Measurements from ENCODE around the gene PTPA.
A peak's percentile ranks its signal among the peaks of the same experiment; 100 is the strongest.

The PTPA gene

GRCh38 chr9:129084087-129084486, 27.1 kb upstream of the PTPA start:
- DNase-seq, result no peak

- no peak for DNase-seq
Measured at GRCh38 chr9:129089246-129089645, 22.0 kb upstream of the PTPA start.

- no peak for DNase-seq
Measured at GRCh38 chr9:129093602-129094386, 17.4 kb upstream of the PTPA start.

GRCh38 chr9:129094387-129095169, 16.6 kb upstream of the PTPA start:
- no peak for DNase-seq

- no peak for DNase-seq
Measured at GRCh38 chr9:129095170-129095667, 16.0 kb upstream of the PTPA start.

- no peak for DNase-seq
Measured at GRCh38 chr9:129095908-129096307, 15.3 kb upstream of the PTPA start.

GRCh38 chr9:129097671-129098306, 13.4 kb upstream of the PTPA start:
- DNase-seq, result no peak

- no peak for DNase-seq
Measured at GRCh38 chr9:129098328-129098727, 12.9 kb upstream of the PTPA start.

GRCh38 chr9:129100383-129101169, 10.6 kb upstream of the PTPA start:
- DNase-seq, result no peak

GRCh38 chr9:129101279-129101678, 9.9 kb upstream of the PTPA start:
- no peak for DNase-seq

GRCh38 chr9:129102095-129102525, 9.1 kb upstream of the PTPA start:
- no peak for DNase-seq

- peak; percentile 56 for DNase-seq
Measured at GRCh38 chr9:129102791-129103594, 8.2 kb upstream of the PTPA start.

GRCh38 chr9:129103595-129103965, 7.6 kb upstream of the PTPA start:
- DNase-seq, result no peak

- no peak for DNase-seq
Measured at GRCh38 chr9:129104051-129104450, 7.2 kb upstream of the PTPA start.

- no peak for DNase-seq
Measured at GRCh38 chr9:129105857-129106694, 5.1 kb upstream of the PTPA start.

- DNase-seq, result no peak
Measured at GRCh38 chr9:129107651-129108050, 3.6 kb upstream of the PTPA start.

- no peak for DNase-seq
Measured at GRCh38 chr9:129108083-129108804, 3.0 kb upstream of the PTPA start.

- no peak for DNase-seq
Measured at GRCh38 chr9:129108805-129109536, 2.2 kb upstream of the PTPA start.

GRCh38 chr9:129109537-129109903, 1.7 kb upstream of the PTPA start:
- DNase-seq, result no peak
